Erythroblast (primary cell): ENCODE measurements around the gene KMO.

Experiments used
- GATA1 ChIP-seq: IDR thresholded peaks from 2 replicates; pipeline ENCODE4 v1.6.1; 2011; ENCODE audit warnings: low read depth, mild to moderate bottlenecking, control low read depth, low read length, moderate library complexity
- POLR2A ChIP-seq: IDR thresholded peaks from 2 replicates; pipeline ENCODE4 v1.6.1; 2011; ENCODE audit warnings: mild to moderate bottlenecking, low read length

DNA sequence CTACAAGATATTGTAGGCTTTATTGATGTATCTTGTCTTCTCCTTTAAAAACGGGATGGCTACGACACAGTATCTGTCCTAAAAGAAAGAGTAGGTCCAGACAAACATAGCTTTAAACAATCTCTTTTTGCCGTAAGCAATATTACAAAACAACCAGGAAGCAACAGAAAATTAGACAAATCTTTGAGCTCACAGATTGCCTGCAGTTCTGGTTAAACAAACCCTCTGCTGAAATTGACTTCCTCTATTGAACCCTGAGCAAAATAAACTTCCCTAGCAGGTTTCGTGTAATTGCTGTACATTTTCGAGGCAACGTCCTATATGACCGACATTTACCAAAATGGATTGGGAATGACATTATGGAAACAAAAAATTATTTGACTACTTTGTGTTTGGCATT lies 57.3 kb downstream of the KMO start:
- TF ChIP-seq POLR2A, result no peak
- no peak for TF ChIP-seq GATA1
